SK-N-MC (cell line): ENCODE measurements around the gene STX8.

Source experiments
- DNase-seq: peaks from one replicate; pipeline ENCODE4 v3.0.0-alpha.2; 2011; ENCODE audit warnings: low read depth, low spot score
- H3K27ac ChIP-seq: fragments of 200-600 bp; sonication (generic); 2 replicates; pipeline ENCODE4 v1.5.1; 2016; ENCODE audit warnings: mixed run types
- H3K36me3 ChIP-seq: fragments of 200-600 bp; sonication (generic); 2 replicates; pipeline ENCODE4 v1.6.1; 2017; ENCODE audit warnings: antibody characterized with exemption, low read length, mixed read lengths; ENCODE audit not compliant: insufficient read depth
- H3K4me3 ChIP-seq: fragments of 200-600 bp; sonication (generic); 2 replicates; pipeline ENCODE4 v1.5.1; 2016
- H3K9ac ChIP-seq: fragments of 200-600 bp; sonication (generic); 2 replicates; pipeline ENCODE4 v1.8.0; 2017; ENCODE audit warnings: mixed run types, mixed read lengths; ENCODE audit not compliant: insufficient read length
- H3K9me3 ChIP-seq: fragments of 200-600 bp; sonication (generic); 2 replicates; pipeline ENCODE4 v1.6.1; 2017; ENCODE audit warnings: low read depth, mild to moderate bottlenecking, antibody characterized with exemption, low read length, moderate library complexity, mixed read lengths
- EZH2 ChIP-seq: fragments of 200-600 bp; sonication (generic); IDR thresholded peaks from one replicate; pipeline ENCODE4 v1.6.1; 2017; ENCODE audit warnings: antibody characterized with exemption
- FOXP2 ChIP-seq: optimal IDR thresholded peaks from 2 replicates; pipeline ENCODE3; 2011; ENCODE audit warnings: mild to moderate bottlenecking, moderate library complexity; ENCODE audit not compliant: insufficient read depth; ENCODE audit errors: extremely low read length, control extremely low read depth
- POLR2AphosphoS5 ChIP-seq: IDR thresholded peaks from 2 replicates; pipeline ENCODE4 v1.6.1; 2012; ENCODE audit warnings: mild to moderate bottlenecking, low read depth, low read length, borderline replicate concordance

Gene STX8

DNA sequence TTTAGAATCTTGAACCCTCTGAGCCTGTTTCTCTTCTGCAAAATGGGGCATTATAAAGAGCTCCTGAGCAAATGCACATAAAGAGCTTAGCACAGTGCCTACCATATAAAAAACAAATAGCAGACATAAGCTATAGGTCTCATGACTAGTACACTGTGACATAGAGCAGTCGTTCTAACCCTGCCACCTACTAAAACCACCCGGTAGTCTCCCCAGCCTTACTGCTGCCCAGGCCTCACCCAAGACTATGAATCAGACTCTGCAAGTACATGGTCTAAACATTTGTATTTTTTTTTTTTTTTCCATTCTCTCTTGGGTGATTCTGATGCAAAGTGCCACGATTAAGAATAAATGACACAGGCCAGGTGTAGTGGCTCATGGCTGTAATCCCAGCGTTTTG, 33.9 kb downstream of the STX8 start:
- H3K4me3 ChIP-seq: no peak overlapping the region
- H3K9me3 ChIP-seq: no peaks in the 10 kb centered on the region
- no peaks in the 10 kb centered on the region for H3K36me3 ChIP-seq
- TF ChIP-seq EZH2 (no peak), POLR2AphosphoS5 (no peak), FOXP2 (no peak)
- no peak overlapping the region for H3K27ac ChIP-seq
- DNase-seq: no peak
- H3K9ac ChIP-seq: no peak overlapping the region

DNA sequence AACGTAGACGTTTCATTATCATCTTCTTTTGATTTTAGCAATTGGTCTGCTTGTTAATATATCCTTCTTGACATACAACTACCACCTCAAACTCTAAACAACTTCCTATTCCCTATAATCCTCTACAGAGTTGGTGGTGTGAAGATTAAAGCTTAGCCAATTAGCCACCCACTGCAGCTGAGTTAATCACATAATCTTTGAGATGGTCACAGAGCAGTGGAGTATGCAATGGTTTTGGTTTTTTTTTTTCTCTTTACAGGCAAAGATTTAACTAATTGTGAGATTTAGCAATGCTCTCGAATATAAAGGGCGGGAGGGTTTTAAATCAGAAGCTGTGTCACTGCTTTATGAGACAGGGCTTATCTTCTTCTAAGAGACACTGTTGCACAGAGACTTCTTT, 37.0 kb downstream of the STX8 start:
- no peaks in the 10 kb centered on the region for H3K9me3 ChIP-seq
- no peak overlapping the region for H3K4me3 ChIP-seq
- DNase-seq: no peak
- H3K9ac ChIP-seq: no peak overlapping the region
- H3K36me3 ChIP-seq: no peaks in the 10 kb centered on the region
- no peak overlapping the region for H3K27ac ChIP-seq
- TF ChIP-seq FOXP2 (no peak), POLR2AphosphoS5 (no peak), EZH2 (no peak)

DNA sequence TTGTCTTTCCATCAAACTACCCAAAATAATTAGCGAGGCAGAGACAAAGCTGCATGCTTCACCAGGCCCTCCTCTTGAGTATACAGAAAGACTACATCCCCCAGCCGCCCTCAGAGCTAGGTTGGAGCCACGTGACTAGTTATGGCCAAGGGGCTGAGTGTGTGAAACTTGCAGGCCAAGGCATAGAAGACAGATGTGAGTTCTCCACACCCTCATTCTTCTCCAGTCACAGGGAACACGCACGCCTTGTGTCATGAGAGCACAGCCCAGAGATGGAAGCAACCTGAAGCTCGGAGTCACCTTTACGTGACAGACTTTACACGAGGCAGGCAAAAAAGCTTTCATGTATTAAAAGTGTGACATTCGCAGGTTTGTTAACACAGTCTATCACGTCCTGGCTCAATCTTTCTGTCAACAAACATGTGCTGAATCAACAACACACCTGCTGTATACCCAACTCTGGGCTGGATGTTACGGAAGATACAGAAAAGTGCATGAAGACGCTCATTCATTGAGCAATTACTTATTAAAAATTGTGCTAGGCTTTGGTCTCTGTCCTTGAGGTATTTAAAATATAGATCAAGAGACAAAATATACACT, 38.3 kb downstream of the STX8 start:
- Histone ChIP-seq H3K4me3 (no peak overlapping the region), H3K9ac (no peak overlapping the region), H3K9me3 (no peaks in the 10 kb centered on the region), H3K27ac (no peak overlapping the region), H3K36me3 (no peaks in the 10 kb centered on the region)
- TF ChIP-seq EZH2: no peak
- DNase-seq: no peak

DNA sequence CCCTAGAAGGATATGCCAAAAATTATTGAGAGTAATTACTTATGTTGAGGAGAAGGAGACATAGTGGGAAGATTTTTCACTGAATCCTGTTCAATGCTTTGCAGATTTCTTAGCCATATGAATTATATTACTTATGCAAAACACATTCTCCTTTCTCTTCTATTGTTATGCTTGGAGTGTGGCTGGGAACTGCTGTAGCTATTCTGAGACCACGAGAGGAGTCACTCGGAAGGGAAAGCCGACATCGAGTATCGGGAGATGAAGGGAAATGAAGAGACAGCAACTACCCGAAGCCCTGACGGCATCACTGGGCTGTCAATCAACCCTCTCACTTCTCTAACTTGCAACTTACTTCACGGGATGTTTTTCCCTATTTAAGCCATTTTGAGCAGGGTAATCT, 39.6 kb downstream of the STX8 start:
- H3K36me3 ChIP-seq: no peaks in the 10 kb centered on the region
- H3K9me3 ChIP-seq: no peaks in the 10 kb centered on the region
- no peak overlapping the region for H3K4me3 ChIP-seq
- H3K9ac ChIP-seq: no peak overlapping the region
- no peak overlapping the region for H3K27ac ChIP-seq
- no peak for DNase-seq
- TF ChIP-seq POLR2AphosphoS5: no peak
- TF ChIP-seq EZH2: no peak
- TF ChIP-seq FOXP2: no peak

DNA sequence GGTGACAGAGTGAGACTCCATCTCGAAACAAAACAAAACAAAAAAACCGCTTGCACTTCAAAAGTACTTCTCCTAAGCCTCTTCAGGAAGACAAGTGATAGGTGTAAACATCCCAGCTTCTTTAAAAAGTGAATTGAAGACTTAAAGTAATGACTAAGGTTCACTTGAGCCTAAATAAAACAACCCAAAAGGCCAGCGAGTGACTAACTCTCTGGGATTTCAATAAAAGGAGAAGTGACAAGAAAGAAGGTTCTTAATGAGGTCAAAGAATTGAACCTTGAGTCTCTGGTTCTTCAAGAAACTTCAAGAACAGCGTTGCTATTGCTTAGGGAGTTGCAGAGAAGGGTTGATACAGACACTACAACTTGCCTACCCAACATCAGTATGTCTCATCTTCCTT, 42.2 kb downstream of the STX8 start:
- Histone ChIP-seq H3K27ac (no peak overlapping the region), H3K9me3 (no peaks in the 10 kb centered on the region), H3K9ac (no peak overlapping the region), H3K4me3 (no peak overlapping the region), H3K36me3 (no peaks in the 10 kb centered on the region)
- no peak for DNase-seq
- TF ChIP-seq FOXP2: no peak
- no peak for TF ChIP-seq EZH2

DNA sequence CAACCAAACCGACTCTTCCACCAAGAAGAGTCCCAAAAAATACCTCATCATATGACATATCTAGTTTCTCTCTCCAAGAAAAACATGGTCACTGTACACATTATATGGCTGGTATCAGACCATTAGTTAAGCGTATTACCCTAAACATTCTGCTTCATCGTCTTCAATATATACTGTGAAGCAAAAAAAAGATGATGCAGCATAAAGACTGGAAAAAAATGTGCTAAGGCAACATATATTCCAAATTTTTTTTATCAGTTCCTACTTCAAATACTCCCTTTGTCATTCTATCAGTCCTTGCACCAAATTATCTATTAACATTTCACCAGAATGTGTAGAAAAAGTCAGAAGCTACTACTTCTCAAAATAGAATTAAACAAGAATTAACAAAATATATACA, 42.9 kb downstream of the STX8 start:
- DNase-seq: no peak
- no peaks in the 10 kb centered on the region for H3K9me3 ChIP-seq
- no peaks in the 10 kb centered on the region for H3K36me3 ChIP-seq
- TF ChIP-seq POLR2AphosphoS5: no peak
- TF ChIP-seq FOXP2: no peak
- TF ChIP-seq EZH2: no peak
- H3K4me3 ChIP-seq: no peak overlapping the region
- no peak overlapping the region for H3K27ac ChIP-seq
- no peak overlapping the region for H3K9ac ChIP-seq

DNA sequence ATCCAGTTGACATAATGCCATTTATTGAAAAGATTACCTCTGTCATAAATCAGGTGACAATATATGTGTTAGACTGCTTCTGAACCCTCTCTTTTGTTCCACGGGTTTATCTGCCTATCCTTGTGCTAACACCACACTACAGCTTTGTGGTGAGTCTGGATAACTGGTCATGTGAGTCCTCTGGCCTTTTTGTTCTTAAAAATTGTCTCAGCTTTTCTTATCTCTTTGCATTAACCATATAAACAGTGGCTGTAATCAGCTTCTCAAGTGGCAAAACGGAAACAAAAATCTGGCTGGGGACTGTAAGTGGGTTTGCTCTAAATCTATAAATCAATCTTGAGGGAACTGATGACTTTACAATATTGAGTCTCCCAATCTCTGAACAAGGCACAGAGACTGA, 44.6 kb downstream of the STX8 start:
- no peak overlapping the region for H3K9ac ChIP-seq
- no peak for DNase-seq
- no peak for TF ChIP-seq POLR2AphosphoS5
- TF ChIP-seq FOXP2: no peak
- TF ChIP-seq EZH2: no peak
- H3K9me3 ChIP-seq: no peaks in the 10 kb centered on the region
- H3K36me3 ChIP-seq: no peaks in the 10 kb centered on the region
- H3K27ac ChIP-seq: no peak overlapping the region
- no peak overlapping the region for H3K4me3 ChIP-seq

DNA sequence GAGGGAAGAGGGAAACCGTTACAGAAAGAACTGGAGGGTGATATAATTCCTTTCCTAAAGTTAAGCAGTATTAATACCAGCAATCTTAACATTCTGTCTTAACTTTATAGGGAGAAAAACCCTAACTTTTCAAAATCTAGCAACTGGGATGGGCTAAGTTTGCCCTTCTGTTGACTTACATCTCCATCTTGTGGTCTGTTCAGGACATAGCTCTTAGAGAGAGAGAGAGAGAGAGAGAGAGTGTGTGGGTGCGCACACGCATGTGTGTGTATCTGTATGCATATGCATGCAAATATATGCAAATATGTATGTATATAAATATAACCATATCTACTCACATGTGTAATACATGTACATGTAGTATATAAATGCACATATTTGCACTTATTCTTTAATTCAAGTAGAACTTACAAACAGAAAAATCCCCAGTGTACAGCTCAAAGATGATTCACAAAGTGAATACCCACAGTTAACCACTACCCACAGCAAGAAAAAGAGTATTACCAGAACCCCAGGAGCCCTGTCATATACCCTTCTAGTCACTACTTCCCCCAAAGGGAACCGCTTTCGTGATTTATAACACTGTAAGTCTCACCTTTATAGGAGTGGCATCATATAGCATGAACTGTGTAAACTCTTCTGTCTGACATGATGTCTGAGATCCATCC, 46.5 kb downstream of the STX8 start:
- peak; percentile 10 for DNase-seq
- H3K4me3 ChIP-seq: no peak overlapping the region
- H3K27ac ChIP-seq: no peak overlapping the region
- TF ChIP-seq FOXP2 (no peak), POLR2AphosphoS5 (no peak), EZH2 (no peak)
- H3K36me3 ChIP-seq: no peaks in the 10 kb centered on the region
- H3K9me3 ChIP-seq: no peaks in the 10 kb centered on the region
- no peak overlapping the region for H3K9ac ChIP-seq

DNA sequence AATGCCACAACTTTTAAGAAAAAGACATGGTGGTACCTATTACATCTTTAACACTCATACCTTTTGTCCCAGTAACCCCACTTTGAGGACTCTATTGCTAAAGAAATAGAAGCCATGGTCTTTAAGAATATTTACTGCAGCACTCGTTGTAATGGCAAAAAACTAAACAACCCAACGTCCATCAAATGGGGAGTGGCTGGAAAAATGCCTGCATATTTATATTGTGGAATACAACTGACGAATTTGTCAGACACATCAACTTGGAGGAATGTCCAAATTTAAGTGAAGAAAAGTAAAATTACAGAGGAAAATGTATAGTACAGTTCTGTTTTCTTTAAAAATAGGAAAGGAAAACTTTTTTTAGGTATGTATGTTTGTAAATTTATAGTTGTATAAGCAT, 47.8 kb downstream of the STX8 start:
- H3K9ac ChIP-seq: peak overlapping the region; percentile 20
- no peak overlapping the region for H3K27ac ChIP-seq
- no peaks in the 10 kb centered on the region for H3K36me3 ChIP-seq
- DNase-seq: no peak
- TF ChIP-seq POLR2AphosphoS5 (no peak), FOXP2 (no peak), EZH2 (no peak)
- no peaks in the 10 kb centered on the region for H3K9me3 ChIP-seq
- H3K4me3 ChIP-seq: no peak overlapping the region
